K562 (cell line): ENCODE measurements around the gene PON3. TPM values are rescaled to one million over a fixed set of nuclear protein-coding genes. Genes with fewer than 3 reads are reported as not detected.

Experiments
- ATAC-seq: fragments of 200-7000 bp; cut with Tn5 transposase; 3 replicates; pipeline ENCODE4 v1.9.1; 2020; ENCODE audit warnings: moderate library complexity
- Bru-seq: library from RNA; stranded (reverse); fragments of 400-500 nt; gene quantifications from one replicate; lab custom pipeline; 2021; lab: Mats Ljungman, UMichigan
- BruChase-seq, 2 experiments: library from RNA; stranded (reverse); fragments of 400-500 nt; gene quantifications; one replicate each; lab custom pipeline; 2021; lab: Mats Ljungman, UMichigan
- BruUV-seq: library from RNA; stranded (reverse); fragments of 400-500 nt; replicated peaks from 2 replicates; lab custom pipeline; 2021; lab: Mats Ljungman, UMichigan
- CTCF ChIA-PET: fragments of 300-600 bp; formaldehyde crosslinking; extraction: SDS; loops from one replicate; lab custom pipeline; 2021; ENCODE audit warnings: low intra/inter-chr PET ratio; lab: Yijun Ruan, JAX
- POLR2A ChIA-PET: fragments of 300-600, 350-650 bp; sonication (Branson Sonifier 250); formaldehyde crosslinking; extraction: SDS; loops from one replicate; lab custom pipeline; 2021; ENCODE audit warnings: antibody characterized with exemption, inconsistent platforms; lab: Yijun Ruan, JAX
- DNase-seq, 4 experiments: peaks; one replicate each; pipeline versions ENCODE4 v3.0.0 to v3.0.0-alpha.2; 2011 to 2018; ENCODE audit warnings: low spot score in 3 of 4, mixed read lengths in 3 of 4; ENCODE audit errors: extremely low read depth in 1 of 4
- FAIRE-seq: peaks from 2 replicates; lab custom pipeline; 2011; peaks lifted over from hg19 to GRCh38; lab: Jason Lieb, UNC
- H2AFZ ChIP-seq: 2 replicates; pipeline ENCODE4 v1.6.0; 2011; ENCODE audit warnings: low read depth, low read length, control low read depth, inconsistent platforms
- H3K27ac ChIP-seq: fragments of 200-600 bp; 3 replicates; pipeline ENCODE4 v1.8.0; 2011; ENCODE audit warnings: low read depth, mild to moderate bottlenecking, control low read depth, inconsistent platforms, low read length, moderate library complexity, mixed read lengths; ENCODE audit errors: extremely low read depth
- H3K27me3 ChIP-seq, 2 experiments: fragments of 300-600 bp in 1 of 2; 2 replicates in 1 of 2; 3 replicates in 1 of 2; pipeline versions ENCODE4 v1.6.0 to v1.8.0; 2011; ENCODE audit warnings: inconsistent platforms in 2 of 2, low read length in 2 of 2, mild to moderate bottlenecking in 1 of 2, mixed read lengths in 1 of 2, moderate library complexity in 1 of 2; ENCODE audit not compliant: control insufficient read depth in 2 of 2, insufficient read depth in 2 of 2
- H3K36me3 ChIP-seq: fragments of 300-600 bp; 3 replicates; pipeline ENCODE4 v1.8.0; 2011; ENCODE audit warnings: mild to moderate bottlenecking, low read length, inconsistent platforms; ENCODE audit not compliant: control insufficient read depth, insufficient read depth
- H3K4me1 ChIP-seq, 2 experiments: fragments of 200-600 bp in 1 of 2; replicated peaks in 1 of 2; 2 replicates in 1 of 2; 3 replicates in 1 of 2; pipeline versions ENCODE4 v1.5.1 to v1.8.0; 2011; ENCODE audit warnings: inconsistent platforms in 2 of 2, low read length in 2 of 2, mild to moderate bottlenecking in 1 of 2, mixed read lengths in 1 of 2, moderate library complexity in 1 of 2; ENCODE audit not compliant: control insufficient read depth in 2 of 2, insufficient read depth in 2 of 2
- H3K4me2 ChIP-seq: 2 replicates; pipeline ENCODE4 v1.6.1; 2011; ENCODE audit warnings: low read length, control low read depth, inconsistent platforms, mixed read lengths; ENCODE audit not compliant: insufficient read depth
- H3K4me3 ChIP-seq: fragments of 200-600 bp; sonication (generic), shearing (Covaris generic); 2 replicates; pipeline ENCODE4 v1.5.1; 2016; ENCODE audit warnings: control low read depth, inconsistent platforms
- H3K79me2 ChIP-seq: fragments of 200-600 bp; 3 replicates; pipeline ENCODE4 v1.8.0; 2011; ENCODE audit warnings: low read length, inconsistent platforms; ENCODE audit not compliant: control insufficient read depth, insufficient read depth
- H3K9ac ChIP-seq, 2 experiments: 2 replicates each; pipeline versions ENCODE4 v1.6.0 to v1.6.1; 2011; ENCODE audit warnings: low read depth in 2 of 2, low read length in 2 of 2, control low read depth in 1 of 2, inconsistent platforms in 1 of 2, mild to moderate bottlenecking in 1 of 2, mixed read lengths in 1 of 2; ENCODE audit not compliant: insufficient read depth in 1 of 2
- H3K9me1 ChIP-seq: one replicate; pipeline ENCODE4 v1.6.0; 2011; ENCODE audit warnings: inconsistent platforms, mild to moderate bottlenecking, low read length, moderate library complexity; ENCODE audit not compliant: control insufficient read depth, insufficient read depth
- H3K9me3 ChIP-seq: replicated peaks from 2 replicates; pipeline ENCODE4 v1.5.1; 2011; ENCODE audit warnings: low read depth, low read length, inconsistent platforms; ENCODE audit not compliant: control insufficient read depth, insufficient read depth
- H4K20me1 ChIP-seq: replicated peaks from 2 replicates; pipeline ENCODE4 v1.6.1; 2011; ENCODE audit warnings: low read length, inconsistent platforms, mixed read lengths; ENCODE audit not compliant: control insufficient read depth, insufficient read depth
- BHLHE40 ChIP-seq: IDR thresholded peaks from 2 replicates; pipeline ENCODE4 v1.6.1; 2011; ENCODE audit warnings: low read length, improper control_type of control experiment
- ESRRA ChIP-seq: fragments of 450-650 bp; IDR thresholded peaks from 2 replicates; pipeline ENCODE4 v1.6.1; 2014; ENCODE audit warnings: low read depth, mild to moderate bottlenecking, moderate library complexity, borderline replicate concordance
- POLR2AphosphoS2 ChIP-seq: IDR thresholded peaks from 2 replicates; pipeline ENCODE4 v1.6.1; 2012; ENCODE audit warnings: low read length, improper control_type of control experiment
- RB1 ChIP-seq: fragments of 450-650 bp; IDR thresholded peaks from 2 replicates; pipeline ENCODE4 v1.6.1; 2017; ENCODE audit warnings: low read depth, mild to moderate bottlenecking
- SAP30 ChIP-seq: fragments of 200-600 bp; sonication (generic); IDR thresholded peaks from 2 replicates; pipeline ENCODE4 v1.6.1; 2012; ENCODE audit warnings: borderline replicate concordance, low read depth, mild to moderate bottlenecking, moderate library complexity, low read length, control low read depth, inconsistent platforms; ENCODE audit not compliant: insufficient read depth, poor library complexity, severe bottlenecking
- TAF9B ChIP-seq: fragments of 450-650 bp; IDR thresholded peaks from 2 replicates; pipeline ENCODE4 v1.6.1; 2018; ENCODE audit warnings: mild to moderate bottlenecking; ENCODE audit not compliant: partially characterized antibody
- ZNF24 ChIP-seq: fragments of 450-650 bp; IDR thresholded peaks from 2 replicates; pipeline ENCODE4 v1.6.1; 2016
- ZSCAN32 ChIP-seq: fragments of 450-650 bp; formaldehyde crosslinking; IDR thresholded peaks from 2 replicates; pipeline ENCODE4 v1.4.0; 2020; ENCODE audit warnings: mild to moderate bottlenecking, moderate library complexity
- whole genome bisulfite sequencing: fragments of 100-300 bp; shearing (Covaris generic); methylation state at CpG from one replicate; pipeline ENCODE4 v1.1.6; 2016; ENCODE audit warnings: low coverage, mixed read lengths; ENCODE audit not compliant: insufficient coverage; ENCODE audit errors: missing lambda C conversion rate; 5-methylcytosine and 5-hydroxymethylcytosine counted together
- in situ Hi-C: fragments of 300-500 bp; cut with MboI; formaldehyde crosslinking; loops from 4 replicates; pipeline ENCODE4 v1.15.0; 2018; ENCODE audit warnings: inconsistent platforms, mixed read lengths
- intact Hi-C: fragments of 100-400 bp; cut with micrococcal nuclease; formaldehyde crosslinking; loops from 2 replicates; pipeline ENCODE4 v1.14.2; 2022
- long read RNA-seq, 3 experiments: library from polyadenylated mRNA in 2 of 3; library from RNA in 1 of 3; unstranded in 2 of 3; stranded (forward) in 1 of 3; transcript quantifications; one replicate each; pipeline ENCODE4 v2.0.0, GENCODE V29; 2019 to 2022
- polyA minus RNA-seq, 3 experiments: library from RNA; depleted of rRNA, polyadenylated mRNA; stranded (reverse); fragments of >200 nt; gene quantifications; 2 replicates each; pipeline ENCODE4 v1.2.3, GENCODE V29; 2011
- polyA plus RNA-seq, 8 experiments: library from polyadenylated mRNA; depleted of rRNA in 4 of 8; stranded (reverse) in 5 of 8; unstranded in 3 of 8; fragments of >200 nt; fragmentation: Nextera tagmentation in 2 of 8; fragmentation: Illumina TruSeq in 1 of 8; extraction: Ambion mirVana in 2 of 8; extraction: Trizol in 1 of 8; gene quantifications; 2 replicates each; pipeline versions ENCODE4 v1.2.1 to v1.2.3, GENCODE V29; 2011 to 2014; ENCODE audit warnings: inconsistent platforms in 1 of 8, missing spikeins in 1 of 8
- total RNA-seq, 7 experiments: library from RNA; depleted of rRNA in 6 of 7; stranded (reverse); fragments of >200 nt in 6 of 7; fragmentation: Illumina TruSeq in 2 of 7; extraction: Trizol in 2 of 7; gene quantifications; 2 replicates each; pipeline versions ENCODE4 v1.2.1 to v1.2.3, GENCODE V29; 2011 to 2021; ENCODE audit warnings: low replicate concordance in 1 of 7
- TF ChIP-seq, protein P1 (sequence below), 2 experiments: fragments of 150-350 bp in 1 of 2; IDR thresholded peaks; 2 replicates each; pipeline ENCODE4 v1.6.1; 2012 to 2016; ENCODE audit warnings: low read depth in 2 of 2, low read length in 2 of 2, mild to moderate bottlenecking in 1 of 2, moderate library complexity in 1 of 2
- TF ChIP-seq, protein P2 (sequence below), 3 experiments: IDR thresholded peaks in 2 of 3; conservative IDR thresholded peaks in 1 of 3; 2 replicates each; pipeline ENCODE4 v1.5.1; 2011 to 2012; ENCODE audit warnings: low read length in 3 of 3, mild to moderate bottlenecking in 3 of 3, control low read depth in 2 of 3, improper control_type of control experiment in 1 of 3, inconsistent platforms in 1 of 3, low read depth in 1 of 3, mixed read lengths in 1 of 3, moderate library complexity in 1 of 3; ENCODE audit not compliant: insufficient read depth in 2 of 3

Gene PON3
- not detected in 2 replicates for total RNA-seq (2011; cell fraction: chromatin; rRNA removed; ENCODE audit: low replicate concordance)
- 0.39 TPM in 1 of 2 replicates, not detected in the other for total RNA-seq (2011; cell fraction: nucleolus; rRNA removed)
- not detected in 2 replicates for total RNA-seq (2011; cell fraction: nucleoplasm; rRNA removed)
- total RNA-seq (2014; rRNA removed): not detected in 2 replicates
- total RNA-seq (2014; rRNA removed; fragmentation: Illumina TruSeq; extraction: Trizol): not detected in 2 replicates
- 0.18 TPM in 1 of 2 replicates, not detected in the other for total RNA-seq (2015; rRNA removed; fragmentation: Illumina TruSeq; extraction: Trizol)
- total RNA-seq (2021): not detected in 2 replicates
- polyA plus RNA-seq (2011; rRNA removed): 0.38 TPM in 1 of 2 replicates, not detected in the other
- polyA plus RNA-seq (2011; cell fraction: cytosol; rRNA removed): not detected in 2 replicates
- polyA plus RNA-seq (2011; cell fraction: nucleus; rRNA removed): not detected in 2 replicates
- 0.08 TPM in 1 of 2 replicates, not detected in the other for polyA plus RNA-seq (2012)
- polyA plus RNA-seq (2014; fragmentation: Illumina TruSeq; extraction: Trizol): not detected in 2 replicates
- polyA plus RNA-seq (2014; fragmentation: Nextera tagmentation; extraction: Ambion mirVana): under 1 TPM in 1 of 2 experiments, not detected in 1; 0.15 TPM
- not detected in 2 replicates for polyA plus RNA-seq (2014; rRNA removed)
- 0.21 TPM in 1 of 2 replicates, not detected in the other for polyA minus RNA-seq (2011; rRNA and poly(A)+ RNA removed)
- not detected in 2 replicates for polyA minus RNA-seq (2011; cell fraction: cytosol; rRNA and poly(A)+ RNA removed)
- polyA minus RNA-seq (2011; cell fraction: nucleus; rRNA and poly(A)+ RNA removed): 0.11 and 0.13 TPM in 2 replicates
- percentile 18 among the genes with signal in this experiment for Bru-seq, nascent RNA
- percentile 36 among the genes with signal in this experiment for BruChase-seq, experiment 1, labeled RNA remaining after a 2-hour chase
- BruChase-seq, experiment 2, labeled RNA remaining after a 6-hour chase: percentile 28 among the genes with signal in this experiment
- long read RNA-seq, experiment 1: 0 reads
- long read RNA-seq, experiment 2: 0 reads
- long read RNA-seq, experiment 3: 0 reads

DNA sequence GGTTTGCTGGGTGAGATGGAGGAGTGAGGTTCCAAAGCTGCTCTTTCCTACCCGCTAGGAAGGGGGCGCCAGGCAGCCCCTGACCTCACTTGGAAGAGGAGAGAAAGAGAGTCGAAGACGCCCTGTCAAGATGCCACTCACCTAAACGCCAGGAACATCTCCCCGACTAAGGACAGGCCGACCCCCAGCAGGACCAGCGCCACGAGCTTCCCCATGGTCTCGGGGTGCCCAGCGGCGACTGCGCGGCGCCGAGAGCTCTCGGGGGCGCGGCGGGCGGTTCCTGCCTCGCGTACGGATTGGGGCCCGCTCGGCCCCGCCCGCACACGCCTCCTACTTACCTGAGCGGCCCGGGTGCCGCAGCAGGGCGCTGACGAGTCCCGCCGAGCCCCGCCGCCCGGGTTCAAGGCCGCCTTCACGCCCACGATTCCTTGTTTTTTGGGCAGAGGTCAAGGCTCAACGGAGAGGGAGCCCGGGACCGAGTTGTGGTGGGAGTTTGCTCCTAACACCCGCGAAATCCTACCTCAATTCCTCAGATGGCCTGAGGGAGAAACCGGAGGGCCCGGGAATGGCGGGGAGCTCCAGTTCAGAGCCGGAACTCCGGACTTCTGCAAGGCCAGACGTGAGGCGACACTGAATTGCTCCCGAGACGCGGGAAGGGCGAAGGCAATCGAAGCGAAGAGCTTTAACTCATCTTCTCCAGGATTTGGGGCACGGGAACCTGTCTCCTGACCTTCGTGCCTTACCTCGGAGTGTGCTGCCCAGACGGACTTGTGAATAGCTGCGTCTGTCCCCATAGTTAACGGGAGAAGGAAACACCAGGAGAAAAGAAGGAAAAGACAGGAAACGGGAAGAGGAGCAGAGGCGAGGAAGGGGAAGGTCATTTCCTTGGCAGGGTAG, at the start of gene PON3:
Gene PON3, minus strand, starts transcription at position 240 of the 897 bp plus-strand sequence. Its CDS starts 25 bp downstream, at position 215.
- Histone ChIP-seq H3K4me1 (peaks cover 0 to 8% of the 10 kb centered on the region in 2 experiments; a peak in 3 of 5 replicates), H4K20me1 (no peaks in the 10 kb centered on the region), H3K27ac (no peak within 1 kb of the TSS), H3K9me1 (no peaks in the 10 kb centered on the region), H3K9ac (peak within 1 kb of the TSS; percentile 26 to 82; a peak in 3 of 4 replicates), H3K4me2 (peak within 1 kb of the TSS; percentile 81), H2AFZ (peak within 1 kb of the TSS; percentile 93), H3K36me3 (no peaks in the 10 kb centered on the region), H3K4me3 (peak within 1 kb of the TSS; percentile 42), H3K27me3 (peaks cover 11 to 22% of the 10 kb centered on the region in 2 experiments; a peak in 4 of 5 replicates), H3K79me2 (no peaks in the 10 kb centered on the region), H3K9me3 (no peaks in the 10 kb centered on the region)
- in situ Hi-C loops: no loop called here
- FAIRE-seq (peak; percentile 65), ATAC-seq (peak; percentile 97), DNase-seq (peak; percentile 41 to 76 (median 62))
- CTCF ChIA-PET: interaction anchor here (1.5 kb wide), 1 partner anchor 80 kb away, joined by 4 read pairs; no protein-coding TSS in a partner anchor
- POLR2A ChIA-PET: interaction anchor here (0.7 to 1.1 kb wide), 2 partner anchors 8 to 1854 kb away, joined by 3 read pairs; no protein-coding TSS in a partner anchor
- intact Hi-C loops: loop anchor here (2.0 kb wide), 1 partner anchor 80 kb away; no protein-coding TSS in a partner anchor
- no TSS peak for BruUV-seq
- WGBS: 14% methylated on average over 51 of the region's 68 CpGs
- no peak for TF ChIP-seq SAP30
- peak; percentile 31; the same call in 1 of the 2 replicates for TF ChIP-seq RB1
- TF ChIP-seq, protein P1, sequence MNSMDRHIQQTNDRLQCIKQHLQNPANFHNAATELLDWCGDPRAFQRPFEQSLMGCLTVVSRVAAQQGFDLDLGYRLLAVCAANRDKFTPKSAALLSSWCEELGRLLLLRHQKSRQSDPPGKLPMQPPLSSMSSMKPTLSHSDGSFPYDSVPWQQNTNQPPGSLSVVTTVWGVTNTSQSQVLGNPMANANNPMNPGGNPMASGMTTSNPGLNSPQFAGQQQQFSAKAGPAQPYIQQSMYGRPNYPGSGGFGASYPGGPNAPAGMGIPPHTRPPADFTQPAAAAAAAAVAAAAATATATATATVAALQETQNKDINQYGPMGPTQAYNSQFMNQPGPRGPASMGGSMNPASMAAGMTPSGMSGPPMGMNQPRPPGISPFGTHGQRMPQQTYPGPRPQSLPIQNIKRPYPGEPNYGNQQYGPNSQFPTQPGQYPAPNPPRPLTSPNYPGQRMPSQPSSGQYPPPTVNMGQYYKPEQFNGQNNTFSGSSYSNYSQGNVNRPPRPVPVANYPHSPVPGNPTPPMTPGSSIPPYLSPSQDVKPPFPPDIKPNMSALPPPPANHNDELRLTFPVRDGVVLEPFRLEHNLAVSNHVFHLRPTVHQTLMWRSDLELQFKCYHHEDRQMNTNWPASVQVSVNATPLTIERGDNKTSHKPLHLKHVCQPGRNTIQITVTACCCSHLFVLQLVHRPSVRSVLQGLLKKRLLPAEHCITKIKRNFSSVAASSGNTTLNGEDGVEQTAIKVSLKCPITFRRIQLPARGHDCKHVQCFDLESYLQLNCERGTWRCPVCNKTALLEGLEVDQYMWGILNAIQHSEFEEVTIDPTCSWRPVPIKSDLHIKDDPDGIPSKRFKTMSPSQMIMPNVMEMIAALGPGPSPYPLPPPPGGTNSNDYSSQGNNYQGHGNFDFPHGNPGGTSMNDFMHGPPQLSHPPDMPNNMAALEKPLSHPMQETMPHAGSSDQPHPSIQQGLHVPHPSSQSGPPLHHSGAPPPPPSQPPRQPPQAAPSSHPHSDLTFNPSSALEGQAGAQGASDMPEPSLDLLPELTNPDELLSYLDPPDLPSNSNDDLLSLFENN (IDR thresholded peaks at IDR 0.05; ENCODE audit: low read depth in 2 of 2, low read length in 2 of 2): no peak
- no peak for TF ChIP-seq POLR2AphosphoS2
- TF ChIP-seq ESRRA: no peak
- no peak for TF ChIP-seq ZSCAN32
- TF ChIP-seq ZNF24: no peak
- no peak for TF ChIP-seq BHLHE40
- TF ChIP-seq TAF9B: no peak
- TF ChIP-seq, protein P2, sequence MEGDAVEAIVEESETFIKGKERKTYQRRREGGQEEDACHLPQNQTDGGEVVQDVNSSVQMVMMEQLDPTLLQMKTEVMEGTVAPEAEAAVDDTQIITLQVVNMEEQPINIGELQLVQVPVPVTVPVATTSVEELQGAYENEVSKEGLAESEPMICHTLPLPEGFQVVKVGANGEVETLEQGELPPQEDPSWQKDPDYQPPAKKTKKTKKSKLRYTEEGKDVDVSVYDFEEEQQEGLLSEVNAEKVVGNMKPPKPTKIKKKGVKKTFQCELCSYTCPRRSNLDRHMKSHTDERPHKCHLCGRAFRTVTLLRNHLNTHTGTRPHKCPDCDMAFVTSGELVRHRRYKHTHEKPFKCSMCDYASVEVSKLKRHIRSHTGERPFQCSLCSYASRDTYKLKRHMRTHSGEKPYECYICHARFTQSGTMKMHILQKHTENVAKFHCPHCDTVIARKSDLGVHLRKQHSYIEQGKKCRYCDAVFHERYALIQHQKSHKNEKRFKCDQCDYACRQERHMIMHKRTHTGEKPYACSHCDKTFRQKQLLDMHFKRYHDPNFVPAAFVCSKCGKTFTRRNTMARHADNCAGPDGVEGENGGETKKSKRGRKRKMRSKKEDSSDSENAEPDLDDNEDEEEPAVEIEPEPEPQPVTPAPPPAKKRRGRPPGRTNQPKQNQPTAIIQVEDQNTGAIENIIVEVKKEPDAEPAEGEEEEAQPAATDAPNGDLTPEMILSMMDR (IDR thresholded peaks at IDR 0.05 in 2 of 3, conservative IDR thresholded peaks at IDR 0.05 in 1 of 3; ENCODE audit: insufficient read depth in 2 of 3, low read depth in 1 of 3, low read length in 3 of 3): peak; percentile 69 to 87 (median 77)
